Measurements from ENCODE around the gene BARHL1. TPM values are rescaled to one million over a fixed set of nuclear protein-coding genes. Genes with fewer than 3 reads are reported as not detected.

The BARHL1 gene
- total and polyA plus RNA-seq, 2 of the 13 experiments (the other 11 are each of a cell fraction or from before 2014, with no cell fraction given) = not detected

DNA sequence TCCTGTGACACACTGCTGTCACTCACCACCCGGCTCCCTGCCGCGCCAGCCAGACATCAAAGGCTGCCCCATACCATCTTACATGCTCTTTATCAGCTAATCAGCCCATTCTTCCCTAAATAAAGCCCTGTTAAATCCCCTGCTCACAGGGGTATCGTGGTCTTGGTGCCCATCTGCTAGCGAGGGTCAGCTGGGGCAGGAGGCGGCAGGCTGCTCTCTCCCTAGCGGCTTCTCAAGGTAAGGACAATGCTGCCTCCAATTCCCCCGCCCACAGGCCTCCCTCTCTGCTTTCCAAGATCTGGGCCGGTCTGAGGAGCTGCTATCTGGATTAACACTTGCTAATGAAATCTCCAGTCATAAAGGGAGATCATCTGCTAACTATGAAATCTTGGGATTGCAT, 26.8 kb downstream of the BARHL1 start:
- POLR2A ChIA-PET = no interaction called here
- H2AFZ ChIP-seq (ENCODE audit: low read length) = no peak overlapping the region
- CTCF ChIA-PET (ENCODE audit: low intra/inter-chr PET ratio, low total read pairs) = no interaction called here
- no peaks in the 10 kb centered on the region for H3K79me2 ChIP-seq (ENCODE audit: insufficient read depth, low read length)
- no peak for DNase-seq (ENCODE audit: low spot score)
- no TSS peak for BruUV-seq (replicated peaks)
- no peak overlapping the region for H3K4me2 ChIP-seq (ENCODE audit: low read depth, low read length)
- 100% methylated on average over 4 of the region's 9 CpGs for WGBS (ENCODE audit: low lambda C conversion rate)
- no peak for FAIRE-seq
- no peaks in the 10 kb centered on the region for H3K9me3 ChIP-seq (ENCODE audit: low read length)
- H3K27me3 ChIP-seq (ENCODE audit: control insufficient read depth in 1 of 2, insufficient read depth in 2 of 2, low read length in 2 of 2) = no peaks in the 10 kb centered on the region
- in situ Hi-C loops (cut with HindIII; ENCODE audit: extremely low pct_ligation_motif_present, low pct_unique_long_range_greater_than_20kb) (no loop called here), intact Hi-C loops (cut with micrococcal nuclease; ENCODE audit: unreplicated experiment) (no loop called here)
- H3K4me1 ChIP-seq (ENCODE audit: insufficient read depth, low read length) = no peaks in the 10 kb centered on the region
- no peaks in the 10 kb centered on the region for H4K20me1 ChIP-seq (ENCODE audit: insufficient read depth, low read length)
- H3K9ac ChIP-seq (ENCODE audit: insufficient read depth, low read depth, low read length) = no peak overlapping the region
- no peak for ATAC-seq
- no peak for TF ChIP-seq ZNF383 (CRISPR knock-in tag; IDR thresholded peaks at IDR 0.05; ENCODE audit: borderline replicate concordance)
- TF ChIP-seq, protein P1, sequence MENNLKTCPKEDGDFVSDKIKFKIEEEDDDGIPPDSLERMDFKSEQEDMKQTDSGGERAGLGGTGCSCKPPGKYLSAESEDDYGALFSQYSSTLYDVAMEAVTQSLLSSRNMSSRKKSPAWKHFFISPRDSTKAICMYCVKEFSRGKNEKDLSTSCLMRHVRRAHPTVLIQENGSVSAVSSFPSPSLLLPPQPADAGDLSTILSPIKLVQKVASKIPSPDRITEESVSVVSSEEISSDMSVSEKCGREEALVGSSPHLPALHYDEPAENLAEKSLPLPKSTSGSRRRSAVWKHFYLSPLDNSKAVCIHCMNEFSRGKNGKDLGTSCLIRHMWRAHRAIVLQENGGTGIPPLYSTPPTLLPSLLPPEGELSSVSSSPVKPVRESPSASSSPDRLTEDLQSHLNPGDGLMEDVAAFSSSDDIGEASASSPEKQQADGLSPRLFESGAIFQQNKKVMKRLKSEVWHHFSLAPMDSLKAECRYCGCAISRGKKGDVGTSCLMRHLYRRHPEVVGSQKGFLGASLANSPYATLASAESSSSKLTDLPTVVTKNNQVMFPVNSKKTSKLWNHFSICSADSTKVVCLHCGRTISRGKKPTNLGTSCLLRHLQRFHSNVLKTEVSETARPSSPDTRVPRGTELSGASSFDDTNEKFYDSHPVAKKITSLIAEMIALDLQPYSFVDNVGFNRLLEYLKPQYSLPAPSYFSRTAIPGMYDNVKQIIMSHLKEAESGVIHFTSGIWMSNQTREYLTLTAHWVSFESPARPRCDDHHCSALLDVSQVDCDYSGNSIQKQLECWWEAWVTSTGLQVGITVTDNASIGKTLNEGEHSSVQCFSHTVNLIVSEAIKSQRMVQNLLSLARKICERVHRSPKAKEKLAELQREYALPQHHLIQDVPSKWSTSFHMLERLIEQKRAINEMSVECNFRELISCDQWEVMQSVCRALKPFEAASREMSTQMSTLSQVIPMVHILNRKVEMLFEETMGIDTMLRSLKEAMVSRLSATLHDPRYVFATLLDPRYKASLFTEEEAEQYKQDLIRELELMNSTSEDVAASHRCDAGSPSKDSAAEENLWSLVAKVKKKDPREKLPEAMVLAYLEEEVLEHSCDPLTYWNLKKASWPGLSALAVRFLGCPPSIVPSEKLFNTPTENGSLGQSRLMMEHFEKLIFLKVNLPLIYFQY (CRISPR knock-in tag; IDR thresholded peaks at IDR 0.05; ENCODE audit: borderline replicate concordance) = no peak
- TF ChIP-seq PITX1 (CRISPR knock-in tag; IDR thresholded peaks at IDR 0.05) = no peak
- TF ChIP-seq ZNF841 (CRISPR knock-in tag; IDR thresholded peaks at IDR 0.05; ENCODE audit: borderline replicate concordance) = no peak
- no peak for TF ChIP-seq ZSCAN25 (CRISPR knock-in tag; IDR thresholded peaks at IDR 0.05)
- TF ChIP-seq TAF1 (CRISPR knock-in tag; IDR thresholded peaks at IDR 0.05) = no peak
- TF ChIP-seq ZSCAN30 (CRISPR knock-in tag; IDR thresholded peaks at IDR 0.05) = no peak
- no peak for TF ChIP-seq SMAD3 (CRISPR knock-in tag; IDR thresholded peaks at IDR 0.05)
- no peak for TF ChIP-seq GZF1 (CRISPR knock-in tag; IDR thresholded peaks at IDR 0.05)
- TF ChIP-seq ZNF143 (CRISPR knock-in tag; IDR thresholded peaks at IDR 0.05) = no peak
- no peak for TF ChIP-seq ZNF44 (CRISPR knock-in tag; IDR thresholded peaks at IDR 0.05)
- TF ChIP-seq, protein P2, sequence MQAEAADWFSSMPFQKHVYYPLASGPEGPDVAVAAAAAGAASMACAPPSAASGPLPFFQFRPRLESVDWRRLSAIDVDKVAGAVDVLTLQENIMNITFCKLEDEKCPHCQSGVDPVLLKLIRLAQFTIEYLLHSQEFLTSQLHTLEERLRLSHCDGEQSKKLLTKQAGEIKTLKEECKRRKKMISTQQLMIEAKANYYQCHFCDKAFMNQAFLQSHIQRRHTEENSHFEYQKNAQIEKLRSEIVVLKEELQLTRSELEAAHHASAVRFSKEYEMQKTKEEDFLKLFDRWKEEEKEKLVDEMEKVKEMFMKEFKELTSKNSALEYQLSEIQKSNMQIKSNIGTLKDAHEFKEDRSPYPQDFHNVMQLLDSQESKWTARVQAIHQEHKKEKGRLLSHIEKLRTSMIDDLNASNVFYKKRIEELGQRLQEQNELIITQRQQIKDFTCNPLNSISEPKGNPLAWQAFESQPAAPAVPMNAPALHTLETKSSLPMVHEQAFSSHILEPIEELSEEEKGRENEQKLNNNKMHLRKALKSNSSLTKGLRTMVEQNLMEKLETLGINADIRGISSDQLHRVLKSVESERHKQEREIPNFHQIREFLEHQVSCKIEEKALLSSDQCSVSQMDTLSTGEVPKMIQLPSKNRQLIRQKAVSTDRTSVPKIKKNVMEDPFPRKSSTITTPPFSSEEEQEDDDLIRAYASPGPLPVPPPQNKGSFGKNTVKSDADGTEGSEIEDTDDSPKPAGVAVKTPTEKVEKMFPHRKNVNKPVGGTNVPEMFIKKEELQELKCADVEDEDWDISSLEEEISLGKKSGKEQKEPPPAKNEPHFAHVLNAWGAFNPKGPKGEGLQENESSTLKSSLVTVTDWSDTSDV (CRISPR knock-in tag; IDR thresholded peaks at IDR 0.05) = no peak
- peaks cover 20 to 74% of the 10 kb centered on the region in 2 experiments; a peak in 4 of 5 replicates for H3K36me3 ChIP-seq (replicated peaks in 1 of 2; ENCODE audit: control insufficient read depth in 1 of 2, insufficient read depth in 2 of 2, low read length in 2 of 2)
- no peak overlapping the region for H3K27ac ChIP-seq (ENCODE audit: extremely low read length, insufficient read depth, low read length)
- H3K4me3 ChIP-seq (replicated peaks in 1 of 3; ENCODE audit: insufficient read depth in 1 of 3, low read depth in 2 of 3, low read length in 3 of 3) = no peak overlapping the region

Measured in HepG2 (cell line).